IMR-90 (cell line): ENCODE results near the gene ERVK3-1. TPM values are rescaled to one million over a fixed set of nuclear protein-coding genes. Genes with fewer than 3 reads are reported as not detected.
A peak's percentile ranks its signal among the peaks of the same experiment; 100 is the strongest.

Experiments used
- ATAC-seq: fragments of 200-7000 bp; cut with Tn5 transposase; 2 replicates; pipeline ENCODE4 v1.9.1; 2020; ENCODE audit warnings: low read depth, mild to moderate bottlenecking, moderate library complexity
- BruUV-seq: library from RNA; stranded (reverse); fragments of 400-500 nt; replicated peaks from 2 replicates; lab custom pipeline; 2021; lab: Mats Ljungman, UMichigan
- CTCF ChIA-PET: fragments of 300-600 bp; formaldehyde crosslinking; extraction: SDS; loops from one replicate; lab custom pipeline; 2021; ENCODE audit warnings: antibody characterized with exemption; lab: Yijun Ruan, JAX
- POLR2A ChIA-PET: fragments of 300-600 bp; sonication (Branson Sonifier 250); formaldehyde crosslinking; loops from one replicate; lab custom pipeline; 2022; ENCODE audit warnings: antibody characterized with exemption; ENCODE audit not compliant: unreplicated experiment; lab: Charles Lee
- DNase-seq: peaks from one replicate; pipeline ENCODE4 v3.0.0; 2013
- H2AFZ ChIP-seq: replicated peaks from 2 replicates; pipeline ENCODE3; 2013; ENCODE audit warnings: low read length, mild to moderate bottlenecking; ENCODE audit not compliant: poor library complexity
- H2AK5ac ChIP-seq: 2 replicates; pipeline ENCODE4 v1.6.1; 2013; ENCODE audit warnings: low read depth, low read length, inconsistent platforms
- H2AK9ac ChIP-seq: replicated peaks from 2 replicates; pipeline ENCODE3; 2013; ENCODE audit warnings: mild to moderate bottlenecking, low read depth, low read length, moderate library complexity; ENCODE audit not compliant: poor library complexity
- H2BK120ac ChIP-seq: 2 replicates; pipeline ENCODE4 v1.6.1; 2013; ENCODE audit warnings: low read depth, low read length, inconsistent platforms
- H2BK15ac ChIP-seq: 3 replicates; pipeline ENCODE4 v1.6.1; 2013; ENCODE audit warnings: low read depth, low read length, inconsistent platforms
- H2BK20ac ChIP-seq: 2 replicates; pipeline ENCODE4 v1.6.1; 2013; ENCODE audit warnings: low read depth, mild to moderate bottlenecking, inconsistent platforms, low read length, moderate library complexity
- H2BK5ac ChIP-seq: 2 replicates; pipeline ENCODE4 v1.6.1; 2013; ENCODE audit warnings: mild to moderate bottlenecking, low read depth, low read length, inconsistent platforms; ENCODE audit not compliant: poor library complexity, severe bottlenecking
- H3K14ac ChIP-seq: replicated peaks from 2 replicates; pipeline ENCODE4 v1.6.1; 2013; ENCODE audit warnings: low read depth, low read length, inconsistent platforms
- H3K18ac ChIP-seq: 2 replicates; pipeline ENCODE4 v1.6.1; 2013; ENCODE audit warnings: low read depth, low read length, control low read depth
- H3K23ac ChIP-seq: 2 replicates; pipeline ENCODE4 v1.6.1; 2013; ENCODE audit warnings: low read depth, low read length, inconsistent platforms
- H3K27ac ChIP-seq: 2 replicates; pipeline ENCODE4 v1.5.1; 2013; ENCODE audit warnings: mild to moderate bottlenecking, control low read depth, low read length; ENCODE audit not compliant: insufficient read depth
- H3K27me3 ChIP-seq: 2 replicates; pipeline ENCODE4 v1.6.1; 2013; ENCODE audit warnings: low read length; ENCODE audit not compliant: control insufficient read depth, insufficient read depth
- H3K36me3 ChIP-seq: 2 replicates; pipeline ENCODE4 v1.6.1; 2013; ENCODE audit warnings: low read length, mixed read lengths; ENCODE audit not compliant: control insufficient read depth, insufficient read depth
- H3K4ac ChIP-seq: 2 replicates; pipeline ENCODE4 v1.6.1; 2013; ENCODE audit warnings: low read depth, low read length, inconsistent platforms
- H3K4me1 ChIP-seq: 2 replicates; pipeline ENCODE4 v1.6.1; 2013; ENCODE audit warnings: low read length, mixed read lengths; ENCODE audit not compliant: control insufficient read depth, insufficient read depth
- H3K4me2 ChIP-seq: 2 replicates; pipeline ENCODE4 v1.6.1; 2013; ENCODE audit warnings: low read depth, mild to moderate bottlenecking, control low read depth, low read length, moderate library complexity
- H3K4me3 ChIP-seq: 2 replicates; pipeline ENCODE4 v1.5.1; 2013; ENCODE audit warnings: low read depth, mild to moderate bottlenecking, control low read depth, low read length, moderate library complexity; ENCODE audit not compliant: insufficient read depth
- H3K56ac ChIP-seq: 2 replicates; pipeline ENCODE4 v1.6.1; 2013; ENCODE audit warnings: low read length, inconsistent platforms; ENCODE audit not compliant: insufficient read depth; ENCODE audit errors: extremely low read depth
- H3K79me1 ChIP-seq, 2 experiments: 2 replicates each; pipeline ENCODE4 v1.6.1; 2013; ENCODE audit warnings: low read length in 2 of 2, inconsistent platforms in 1 of 2, low read depth in 1 of 2
- H3K9ac ChIP-seq: 2 replicates; pipeline ENCODE4 v1.6.1; 2013; ENCODE audit warnings: low read depth, low read length, control low read depth
- H3K9me1 ChIP-seq: 2 replicates; pipeline ENCODE4 v1.6.1; 2013; ENCODE audit warnings: low read length, inconsistent platforms; ENCODE audit not compliant: insufficient read depth
- H3K9me3 ChIP-seq: 2 replicates; pipeline ENCODE4 v1.6.1; 2013; ENCODE audit warnings: low read length; ENCODE audit not compliant: control insufficient read depth, insufficient read depth
- H4K20me1 ChIP-seq: 2 replicates; pipeline ENCODE4 v1.6.1; 2013; ENCODE audit warnings: low read length, inconsistent platforms; ENCODE audit not compliant: insufficient read depth
- H4K5ac ChIP-seq: 2 replicates; pipeline ENCODE4 v1.6.1; 2013; ENCODE audit warnings: mild to moderate bottlenecking, low read depth, low read length, control low read depth
- H4K8ac ChIP-seq, 2 experiments: 2 replicates each; pipeline ENCODE4 v1.6.1; 2013; ENCODE audit warnings: low read depth in 2 of 2, low read length in 2 of 2, control low read depth in 1 of 2, inconsistent platforms in 1 of 2
- H4K91ac ChIP-seq: 2 replicates; pipeline ENCODE4 v1.6.1; 2013; ENCODE audit warnings: low read depth, low read length, inconsistent platforms; ENCODE audit not compliant: insufficient read depth
- BHLHE40 ChIP-seq: fragments of 150-350 bp; IDR thresholded peaks from 2 replicates; pipeline ENCODE4 v1.6.1; 2016; ENCODE audit warnings: mild to moderate bottlenecking, low read depth, low read length
- CEBPB ChIP-seq: IDR thresholded peaks from 2 replicates; pipeline ENCODE4 v1.6.1; 2012; ENCODE audit warnings: low read depth, low read length, improper control_type of control experiment
- NFE2L2 ChIP-seq: fragments of 150-350 bp; IDR thresholded peaks from 2 replicates; pipeline ENCODE4 v1.6.1; 2016; ENCODE audit warnings: low read depth, mild to moderate bottlenecking, low read length
- RAD21 ChIP-seq: IDR thresholded peaks from 2 replicates; pipeline ENCODE4 v1.6.1; 2012; ENCODE audit warnings: low read length, improper control_type of control experiment
- SMC3 ChIP-seq: fragments of 150-350 bp; IDR thresholded peaks from 2 replicates; pipeline ENCODE4 v1.6.1; 2016; ENCODE audit warnings: low read depth, mild to moderate bottlenecking, antibody characterized with exemption, low read length, moderate library complexity
- WGBS, 2 experiments: methylation state at CpG; one replicate each; pipeline versions ENCODE4 v1.1.5 to v1.1.7; 2013; ENCODE audit warnings: missing lambda C conversion rate in 2 of 2; ENCODE audit not compliant: insufficient read length in 1 of 2; ENCODE audit errors: extremely low coverage in 2 of 2; 5-methylcytosine and 5-hydroxymethylcytosine counted together
- dilution Hi-C: fragments of 300-500 bp; cut with HindIII; formaldehyde crosslinking; loops from one replicate; pipeline ENCODE4 v1.14.3; 2018; ENCODE audit warnings: low sequenced_read_pairs; ENCODE audit not compliant: unreplicated experiment
- in situ Hi-C: fragments of 300-500 bp; cut with MboI; formaldehyde crosslinking; loops from 3 replicates; pipeline ENCODE4 v1.14.3; 2019; ENCODE audit warnings: low sequenced_read_pairs, inconsistent platforms, mixed read lengths
- intact Hi-C: fragments of 100-400 bp; cut with micrococcal nuclease; formaldehyde crosslinking; loops from 2 replicates; pipeline ENCODE4 v1.10.0; 2022
- polyA plus RNA-seq, 3 experiments: library from polyadenylated mRNA; depleted of rRNA; stranded (reverse); fragments of >200 nt; gene quantifications; 2 replicates each; pipeline ENCODE4 v1.2.3, GENCODE V29; 2012; ENCODE audit warnings: low replicate concordance in 1 of 3
- total RNA-seq: library from RNA; depleted of rRNA; stranded (reverse); fragments of >200 nt; gene quantifications from 2 replicates; pipeline ENCODE4 v1.2.3, GENCODE V29; 2012
- TF ChIP-seq, protein P1 (sequence below): conservative IDR thresholded peaks from 2 replicates; pipeline ENCODE4 v1.5.1; 2012; ENCODE audit warnings: mild to moderate bottlenecking, low read depth, low read length, improper control_type of control experiment
- TF ChIP-seq, protein P2 (sequence below): fragments of 150-350 bp; IDR thresholded peaks from 2 replicates; pipeline ENCODE4 v1.6.1; 2016; ENCODE audit warnings: low read depth, mild to moderate bottlenecking, low read length, moderate library complexity, borderline replicate concordance
- TF ChIP-seq, protein P3 (sequence below): fragments of 150-350 bp; IDR thresholded peaks from 2 replicates; pipeline ENCODE4 v1.6.1; 2017; ENCODE audit warnings: mild to moderate bottlenecking, antibody characterized with exemption, low read length, low read depth

Gene ERVK3-1
- total and polyA plus RNA-seq, 2 of the 4 experiments (the other 2 are of a cell fraction), result 33.0 to 39.3 TPM

DNA sequence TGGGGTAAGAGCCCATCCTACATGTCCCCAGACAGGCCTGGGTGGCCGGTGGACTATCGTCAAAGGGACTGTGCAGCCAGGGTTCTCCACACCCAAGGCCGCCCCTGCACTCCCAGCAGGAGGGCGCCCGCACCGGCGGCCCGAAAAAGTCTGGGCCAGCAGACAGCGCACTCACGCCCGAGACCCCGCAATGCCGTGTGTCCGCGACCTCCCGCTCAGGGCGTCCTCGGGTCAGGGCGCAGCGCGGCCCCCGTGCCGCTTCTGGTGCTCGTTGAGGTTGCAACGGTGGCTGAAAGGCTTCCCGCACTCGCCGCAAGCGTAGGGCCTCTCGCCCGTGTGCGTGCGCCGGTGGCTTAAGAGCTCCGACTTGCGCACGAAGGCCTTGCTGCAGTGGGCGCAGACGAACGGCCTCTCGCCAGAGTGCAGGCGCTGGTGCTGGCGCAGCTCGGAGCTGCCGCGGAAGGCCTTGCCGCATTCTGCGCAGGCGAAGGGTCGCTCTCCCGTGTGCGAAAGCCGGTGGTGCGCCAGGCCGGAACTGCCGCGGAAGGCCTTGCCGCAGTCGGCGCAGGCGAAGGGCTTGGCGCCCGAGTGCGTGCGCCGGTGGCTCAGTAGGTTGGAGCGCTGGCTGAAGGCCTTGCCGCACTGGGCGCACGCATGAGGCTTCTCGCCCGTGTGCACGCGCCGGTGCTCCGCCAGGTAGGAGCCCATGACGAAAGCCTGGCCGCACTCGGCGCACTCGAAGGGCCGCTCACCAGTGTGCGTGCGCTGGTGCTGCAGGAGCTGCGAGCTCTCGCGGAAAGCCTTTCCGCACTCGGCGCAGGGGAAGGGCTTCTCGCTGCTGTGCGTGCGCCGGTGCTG lies 51.0 kb downstream of the ERVK3-1 start:
- Histone ChIP-seq H3K27me3 (peaks cover 10% of the 10 kb centered on the region), H3K4ac (no peak overlapping the region), H3K4me2 (peak overlapping the region; percentile 86), H3K14ac (no peak overlapping the region), H3K9me1 (peaks cover 4% of the 10 kb centered on the region; the same call in 1 of the 2 replicates), H2BK120ac (no peak overlapping the region), H3K4me1 (peaks cover 7% of the 10 kb centered on the region; the same call in 1 of the 2 replicates), H3K23ac (no peak overlapping the region), H2BK5ac (no peak overlapping the region), H2AK9ac (no peak overlapping the region), H3K18ac (no peak overlapping the region), H4K8ac (no peak overlapping the region), H3K27ac (no peak overlapping the region), H3K36me3 (peaks cover 7% of the 10 kb centered on the region; the same call in 1 of the 2 replicates), H3K4me3 (peak overlapping the region; percentile 23), H3K79me1 (peaks cover 0 to 14% of the 10 kb centered on the region in 2 experiments; a peak in 3 of 4 replicates), H3K9ac (no peak overlapping the region), H3K56ac (no peak overlapping the region), H4K20me1 (peaks cover 8% of the 10 kb centered on the region), H3K9me3 (no peaks in the 10 kb centered on the region), H2BK20ac (no peak overlapping the region), H2BK15ac (no peak overlapping the region), H2AK5ac (no peak overlapping the region), H2AFZ (peak overlapping the region; percentile 76), H4K5ac (no peak overlapping the region), H4K91ac (no peak overlapping the region)
- intact Hi-C loops, result no loop called here
- ChIA-PET POLR2A (no interaction called here), CTCF (no interaction called here)
- in situ Hi-C loops, result no loop called here
- peak; percentile 59 for ATAC-seq
- no TSS peak for BruUV-seq
- WGBS, 2 experiments, result 17% methylated on average over 75 of the region's 94 CpGs; no CpG with 5 or more reads in 1 of the 2 experiments
- no peak for TF ChIP-seq BHLHE40
- TF ChIP-seq CEBPB, result no peak
- TF ChIP-seq, protein P1, sequence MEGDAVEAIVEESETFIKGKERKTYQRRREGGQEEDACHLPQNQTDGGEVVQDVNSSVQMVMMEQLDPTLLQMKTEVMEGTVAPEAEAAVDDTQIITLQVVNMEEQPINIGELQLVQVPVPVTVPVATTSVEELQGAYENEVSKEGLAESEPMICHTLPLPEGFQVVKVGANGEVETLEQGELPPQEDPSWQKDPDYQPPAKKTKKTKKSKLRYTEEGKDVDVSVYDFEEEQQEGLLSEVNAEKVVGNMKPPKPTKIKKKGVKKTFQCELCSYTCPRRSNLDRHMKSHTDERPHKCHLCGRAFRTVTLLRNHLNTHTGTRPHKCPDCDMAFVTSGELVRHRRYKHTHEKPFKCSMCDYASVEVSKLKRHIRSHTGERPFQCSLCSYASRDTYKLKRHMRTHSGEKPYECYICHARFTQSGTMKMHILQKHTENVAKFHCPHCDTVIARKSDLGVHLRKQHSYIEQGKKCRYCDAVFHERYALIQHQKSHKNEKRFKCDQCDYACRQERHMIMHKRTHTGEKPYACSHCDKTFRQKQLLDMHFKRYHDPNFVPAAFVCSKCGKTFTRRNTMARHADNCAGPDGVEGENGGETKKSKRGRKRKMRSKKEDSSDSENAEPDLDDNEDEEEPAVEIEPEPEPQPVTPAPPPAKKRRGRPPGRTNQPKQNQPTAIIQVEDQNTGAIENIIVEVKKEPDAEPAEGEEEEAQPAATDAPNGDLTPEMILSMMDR, result no peak
- TF ChIP-seq, protein P2, sequence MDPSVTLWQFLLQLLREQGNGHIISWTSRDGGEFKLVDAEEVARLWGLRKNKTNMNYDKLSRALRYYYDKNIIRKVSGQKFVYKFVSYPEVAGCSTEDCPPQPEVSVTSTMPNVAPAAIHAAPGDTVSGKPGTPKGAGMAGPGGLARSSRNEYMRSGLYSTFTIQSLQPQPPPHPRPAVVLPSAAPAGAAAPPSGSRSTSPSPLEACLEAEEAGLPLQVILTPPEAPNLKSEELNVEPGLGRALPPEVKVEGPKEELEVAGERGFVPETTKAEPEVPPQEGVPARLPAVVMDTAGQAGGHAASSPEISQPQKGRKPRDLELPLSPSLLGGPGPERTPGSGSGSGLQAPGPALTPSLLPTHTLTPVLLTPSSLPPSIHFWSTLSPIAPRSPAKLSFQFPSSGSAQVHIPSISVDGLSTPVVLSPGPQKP, result no peak
- TF ChIP-seq RAD21, result no peak
- no peak for TF ChIP-seq NFE2L2
- TF ChIP-seq, protein P3, sequence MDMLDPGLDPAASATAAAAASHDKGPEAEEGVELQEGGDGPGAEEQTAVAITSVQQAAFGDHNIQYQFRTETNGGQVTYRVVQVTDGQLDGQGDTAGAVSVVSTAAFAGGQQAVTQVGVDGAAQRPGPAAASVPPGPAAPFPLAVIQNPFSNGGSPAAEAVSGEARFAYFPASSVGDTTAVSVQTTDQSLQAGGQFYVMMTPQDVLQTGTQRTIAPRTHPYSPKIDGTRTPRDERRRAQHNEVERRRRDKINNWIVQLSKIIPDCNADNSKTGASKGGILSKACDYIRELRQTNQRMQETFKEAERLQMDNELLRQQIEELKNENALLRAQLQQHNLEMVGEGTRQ, result no peak
- TF ChIP-seq SMC3, result no peak
- dilution Hi-C loops, result no loop called here
- DNase-seq, result peak; percentile 43
